PC-3 (cell line): ENCODE results near the gene PCSK9. TPM values are rescaled to one million over a fixed set of nuclear protein-coding genes. Genes with fewer than 3 reads are reported as not detected.

Experiments used
- ATAC-seq: fragments of 200-7000 bp; cut with Tn5 transposase; 2 replicates; pipeline ENCODE4 v1.9.1; 2020; ENCODE audit warnings: mild to moderate bottlenecking, moderate library complexity
- BruUV-seq: library from RNA; stranded (reverse); fragments of 400-500 nt; replicated peaks from 2 replicates; lab custom pipeline; 2021; lab: Mats Ljungman, UMichigan
- CTCF ChIA-PET: fragments of 300-600 bp; sonication (Branson Sonifier 250); formaldehyde crosslinking; loops from one replicate; lab custom pipeline; 2022; ENCODE audit warnings: antibody characterized with exemption; lab: Charles Lee
- POLR2A ChIA-PET: fragments of 300-600 bp; sonication (Branson Sonifier 250); formaldehyde crosslinking; loops from one replicate; lab custom pipeline; 2022; ENCODE audit warnings: antibody characterized with exemption; ENCODE audit not compliant: unreplicated experiment; lab: Charles Lee
- DNase-seq: peaks from one replicate; pipeline ENCODE4 v3.0.0-alpha.2; 2015
- H2AFZ ChIP-seq: fragments of 300-600 bp; sonication (generic); 2 replicates; pipeline ENCODE4 v1.6.0; 2016; ENCODE audit warnings: antibody characterized with exemption, low read length
- H3F3A ChIP-seq: fragments of 300-600 bp; sonication (generic); one replicate; pipeline ENCODE4 v1.6.0; 2017; ENCODE audit warnings: antibody characterized with exemption, low read length, control low read depth, mild to moderate bottlenecking; ENCODE audit not compliant: unreplicated experiment
- H3K27ac ChIP-seq: fragments of 300-600 bp; sonication (generic); 2 replicates; pipeline ENCODE4 v1.5.1; 2016; ENCODE audit warnings: mild to moderate bottlenecking, low read length
- H3K27me3 ChIP-seq: fragments of 300-600 bp; sonication (generic); 2 replicates; pipeline ENCODE4 v1.6.1; 2016; ENCODE audit warnings: low read length, mixed read lengths
- H3K36me3 ChIP-seq: fragments of 300-600 bp; sonication (generic); 2 replicates; pipeline ENCODE4 v1.6.1; 2016; ENCODE audit warnings: low read depth, mixed run types, low read length, mixed read lengths
- H3K4me1 ChIP-seq: fragments of 300-600 bp; sonication (generic); 2 replicates; pipeline ENCODE4 v1.5.1; 2016; ENCODE audit warnings: low read length; ENCODE audit not compliant: insufficient read depth
- H3K4me2 ChIP-seq: fragments of 300-600 bp; sonication (generic); 2 replicates; pipeline ENCODE4 v1.6.0; 2016; ENCODE audit warnings: low read length
- H3K4me3 ChIP-seq: fragments of 300-600 bp; sonication (generic); 2 replicates; pipeline ENCODE4 v1.5.1; 2016; ENCODE audit warnings: mild to moderate bottlenecking, low read length, mixed read lengths
- H3K79me2 ChIP-seq: fragments of 300-600 bp; sonication (generic); 2 replicates; pipeline ENCODE4 v1.6.1; 2017; ENCODE audit warnings: low read length, mixed read lengths
- H3K9ac ChIP-seq: fragments of 300-600 bp; sonication (generic); 2 replicates; pipeline ENCODE4 v1.6.0; 2016; ENCODE audit warnings: mild to moderate bottlenecking, low read length
- H3K9me2 ChIP-seq: fragments of 300-600 bp; sonication (generic); replicated peaks from 2 replicates; pipeline ENCODE4 v1.6.1; 2016; ENCODE audit warnings: mixed run types, low read length, mixed read lengths
- H3K9me3 ChIP-seq: fragments of 300-600 bp; sonication (generic); 2 replicates; pipeline ENCODE4 v1.6.1; 2016; ENCODE audit warnings: low read length, mixed read lengths
- H4K20me1 ChIP-seq: fragments of 300-600 bp; sonication (generic); 2 replicates; pipeline ENCODE4 v1.6.1; 2016; ENCODE audit warnings: low read length, mixed read lengths
- EZH2 ChIP-seq: fragments of 300-600 bp; sonication (generic); IDR thresholded peaks from one replicate; pipeline ENCODE4 v1.6.1; 2017; ENCODE audit warnings: antibody characterized with exemption, mild to moderate bottlenecking, low read length; ENCODE audit not compliant: unreplicated experiment
- EZH2phosphoT487 ChIP-seq: fragments of 300-600 bp; sonication (generic); IDR thresholded peaks from 2 replicates; pipeline ENCODE4 v1.6.1; 2018; ENCODE audit warnings: mild to moderate bottlenecking, antibody characterized with exemption, low read length, borderline replicate concordance
- intact Hi-C: fragments of 100-400 bp; cut with micrococcal nuclease; formaldehyde crosslinking; loops from 2 replicates; pipeline ENCODE4 v1.9.0; 2023
- total RNA-seq: library from RNA; depleted of rRNA; stranded (reverse); fragments of >200 nt; gene quantifications from 2 replicates; pipeline ENCODE4 v1.2.3, GENCODE V29; 2014
- TF ChIP-seq, protein P1 (sequence below): fragments of 300-600 bp; sonication (generic); conservative IDR thresholded peaks from 2 replicates; pipeline ENCODE4 v1.5.1; 2017; ENCODE audit warnings: antibody characterized with exemption, low read depth, mild to moderate bottlenecking, low read length

The PCSK9 gene
- total RNA-seq, 1 experiment from 2014 or later: 6.8 TPM

DNA sequence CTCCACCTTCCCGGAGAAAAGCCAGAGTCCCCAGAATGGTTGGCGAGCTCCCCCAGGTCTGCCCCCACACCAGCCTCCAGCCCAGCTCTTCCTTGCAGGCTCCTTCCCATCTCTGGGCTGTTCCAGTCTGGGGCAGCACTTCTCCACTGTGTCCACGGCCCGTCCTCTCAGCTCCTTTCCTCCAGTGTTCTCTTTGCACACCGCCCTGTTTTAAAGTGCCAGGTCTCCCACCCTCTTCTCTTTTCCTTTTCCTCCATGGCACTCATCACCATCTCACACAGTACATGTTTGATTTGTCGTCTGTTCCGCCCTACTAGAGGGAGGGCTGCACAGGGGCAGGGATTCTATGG lies 6.1 kb upstream of the PCSK9 start:
- BruUV-seq: no TSS peak
- POLR2A ChIA-PET: no interaction called here
- no peak for ATAC-seq

DNA sequence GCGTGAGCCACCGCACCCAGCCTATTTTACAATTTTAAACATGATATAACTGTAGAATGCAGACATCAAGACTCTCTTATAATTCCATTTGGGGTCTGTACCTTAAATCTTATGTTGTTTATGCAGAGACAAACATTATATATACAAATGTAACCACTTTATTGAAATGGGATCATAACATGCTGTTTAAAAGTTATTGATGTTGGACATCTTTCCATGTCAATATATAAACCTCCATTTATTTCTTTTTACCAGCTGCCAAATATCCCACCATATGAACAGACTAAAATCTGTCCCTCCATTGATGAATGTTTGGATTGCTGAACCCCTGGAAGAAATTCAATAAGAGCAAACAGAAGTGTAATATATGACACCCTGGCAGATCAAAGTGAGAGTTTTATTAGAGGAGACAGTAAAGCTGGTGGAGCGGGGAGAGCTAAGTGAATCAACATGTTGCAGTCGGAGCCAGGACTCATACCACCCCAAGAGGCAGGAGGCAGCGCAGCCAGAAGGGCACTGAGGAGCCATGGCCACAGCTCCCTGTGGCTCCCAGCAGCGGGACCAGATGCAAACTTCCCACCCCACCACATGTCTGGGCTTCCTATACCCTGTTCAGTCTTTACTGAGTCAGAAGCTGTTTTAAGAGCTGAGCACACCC lies 4.7 kb upstream of the PCSK9 start:
- BruUV-seq: no TSS peak
- Histone ChIP-seq H3K4me1 (peaks cover 5% of the 10 kb centered on the region; the same call in 1 of the 2 replicates), H3K79me2 (no peaks in the 10 kb centered on the region), H3K9me3 (no peaks in the 10 kb centered on the region), H3F3A (no peaks in the 10 kb centered on the region), H3K4me2 (no peak overlapping the region), H3K4me3 (no peak overlapping the region), H2AFZ (no peak overlapping the region), H3K27ac (no peak overlapping the region), H3K9me2 (no peaks in the 10 kb centered on the region), H4K20me1 (no peaks in the 10 kb centered on the region), H3K27me3 (peaks cover under 1% of the 10 kb centered on the region; the same call in 1 of the 2 replicates), H3K9ac (no peak overlapping the region), H3K36me3 (no peaks in the 10 kb centered on the region)
- CTCF ChIA-PET: no interaction called here
- TF ChIP-seq EZH2phosphoT487: no peak
- TF ChIP-seq, protein P1, sequence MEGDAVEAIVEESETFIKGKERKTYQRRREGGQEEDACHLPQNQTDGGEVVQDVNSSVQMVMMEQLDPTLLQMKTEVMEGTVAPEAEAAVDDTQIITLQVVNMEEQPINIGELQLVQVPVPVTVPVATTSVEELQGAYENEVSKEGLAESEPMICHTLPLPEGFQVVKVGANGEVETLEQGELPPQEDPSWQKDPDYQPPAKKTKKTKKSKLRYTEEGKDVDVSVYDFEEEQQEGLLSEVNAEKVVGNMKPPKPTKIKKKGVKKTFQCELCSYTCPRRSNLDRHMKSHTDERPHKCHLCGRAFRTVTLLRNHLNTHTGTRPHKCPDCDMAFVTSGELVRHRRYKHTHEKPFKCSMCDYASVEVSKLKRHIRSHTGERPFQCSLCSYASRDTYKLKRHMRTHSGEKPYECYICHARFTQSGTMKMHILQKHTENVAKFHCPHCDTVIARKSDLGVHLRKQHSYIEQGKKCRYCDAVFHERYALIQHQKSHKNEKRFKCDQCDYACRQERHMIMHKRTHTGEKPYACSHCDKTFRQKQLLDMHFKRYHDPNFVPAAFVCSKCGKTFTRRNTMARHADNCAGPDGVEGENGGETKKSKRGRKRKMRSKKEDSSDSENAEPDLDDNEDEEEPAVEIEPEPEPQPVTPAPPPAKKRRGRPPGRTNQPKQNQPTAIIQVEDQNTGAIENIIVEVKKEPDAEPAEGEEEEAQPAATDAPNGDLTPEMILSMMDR: no peak
- no peak for TF ChIP-seq EZH2
- intact Hi-C loops: no loop called here
- no peak for DNase-seq
- POLR2A ChIA-PET: no interaction called here
- no peak for ATAC-seq

More for the DNA sequence above, 6.1 kb upstream of the PCSK9 start:
- H3K4me2 ChIP-seq: no peak overlapping the region
- no peaks in the 10 kb centered on the region for H3K79me2 ChIP-seq
- H3K9me2 ChIP-seq: no peaks in the 10 kb centered on the region
- no peak overlapping the region for H3K4me3 ChIP-seq
- no peaks in the 10 kb centered on the region for H3K36me3 ChIP-seq
- CTCF ChIA-PET: no interaction called here
- no peaks in the 10 kb centered on the region; the same call in 1 of the 2 replicates for H3K27me3 ChIP-seq
- no peaks in the 10 kb centered on the region for H3K4me1 ChIP-seq
- no peaks in the 10 kb centered on the region for H4K20me1 ChIP-seq
- no peak overlapping the region for H3K27ac ChIP-seq
- no peaks in the 10 kb centered on the region for H3K9me3 ChIP-seq
- no peaks in the 10 kb centered on the region for H3F3A ChIP-seq
- intact Hi-C loops: no loop called here
- no peak overlapping the region for H2AFZ ChIP-seq
- no peak for DNase-seq
- TF ChIP-seq EZH2phosphoT487 (no peak), EZH2 (no peak)
- TF ChIP-seq, protein P1: no peak
- H3K9ac ChIP-seq: no peak overlapping the region

DNA sequence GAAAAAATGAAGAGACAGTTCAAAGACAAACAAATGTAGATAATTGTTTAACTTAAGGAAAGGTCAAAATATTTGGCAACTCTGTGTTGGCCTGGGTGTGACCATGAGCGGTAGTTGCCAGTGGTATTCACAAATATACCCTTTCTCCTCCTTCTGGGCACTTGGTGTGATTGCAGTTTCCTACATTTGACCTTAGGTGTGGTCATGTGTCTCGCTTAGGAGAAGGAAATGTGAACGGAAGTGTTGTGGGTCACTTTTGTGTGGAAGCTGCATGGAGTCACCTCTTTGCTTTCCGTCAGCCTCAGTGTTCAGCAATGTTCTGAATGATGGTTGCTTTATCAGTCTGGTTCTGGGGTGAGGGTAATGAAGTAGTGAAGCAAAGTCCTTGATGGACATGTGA lies 3.4 kb upstream of the PCSK9 start:
- DNase-seq: peak; percentile 13
- peaks cover 11% of the 10 kb centered on the region; the same call in 1 of the 2 replicates for H3K4me1 ChIP-seq
- H3K79me2 ChIP-seq: no peaks in the 10 kb centered on the region
- H3K4me3 ChIP-seq: no peak overlapping the region
- H3K9me2 ChIP-seq: no peaks in the 10 kb centered on the region
- ATAC-seq: no peak
- H3K9ac ChIP-seq: no peak overlapping the region
- CTCF ChIA-PET: no interaction called here
- H3K4me2 ChIP-seq: no peak overlapping the region
- intact Hi-C loops: no loop called here
- no peak for TF ChIP-seq EZH2phosphoT487
- TF ChIP-seq, protein P1: peak; percentile 29; the same call in 1 of the 2 replicates
- no peak for TF ChIP-seq EZH2
- H2AFZ ChIP-seq: no peak overlapping the region
- H3K36me3 ChIP-seq: no peaks in the 10 kb centered on the region
- BruUV-seq: no TSS peak
- H3K27ac ChIP-seq: no peak overlapping the region
- H3K9me3 ChIP-seq: no peaks in the 10 kb centered on the region
- H3K27me3 ChIP-seq: peaks cover 8% of the 10 kb centered on the region
- POLR2A ChIA-PET: no interaction called here
- H4K20me1 ChIP-seq: no peaks in the 10 kb centered on the region
- H3F3A ChIP-seq: no peaks in the 10 kb centered on the region
